OCI-LY7 (cell line): ENCODE data around the gene C9orf78. TPM values are rescaled to one million over a fixed set of nuclear protein-coding genes. Genes with fewer than 3 reads are reported as not detected.

Source experiments
- BruUV-seq: library from RNA; stranded (reverse); fragments of 400-500 nt; replicated peaks from 2 replicates; lab custom pipeline; 2021; lab: Mats Ljungman, UMichigan
- CTCF ChIA-PET: fragments of 300-600 bp; sonication (Branson Sonifier 250); formaldehyde crosslinking; loops from one replicate; lab custom pipeline; 2022; ENCODE audit warnings: antibody characterized with exemption; ENCODE audit not compliant: unreplicated experiment; lab: Charles Lee
- POLR2A ChIA-PET: fragments of 300-600 bp; sonication (Branson Sonifier 250); formaldehyde crosslinking; loops from one replicate; lab custom pipeline; 2022; ENCODE audit warnings: antibody characterized with exemption; lab: Charles Lee
- DNase-seq: peaks from one replicate; pipeline ENCODE4 v3.0.0-alpha.2; 2015; ENCODE audit warnings: low spot score
- H2AFZ ChIP-seq: fragments of 200-600 bp; sonication (generic), shearing (Covaris generic); 2 replicates; pipeline ENCODE4 v1.6.1; 2014; ENCODE audit warnings: mild to moderate bottlenecking, antibody characterized with exemption, low read length, moderate library complexity
- H3K27ac ChIP-seq: fragments of 200-600 bp; sonication (generic); 2 replicates; pipeline ENCODE4 v1.5.1; 2014; ENCODE audit warnings: mixed run types, low read depth, mild to moderate bottlenecking, moderate library complexity, low read length, inconsistent platforms; ENCODE audit not compliant: poor library complexity, severe bottlenecking
- H3K36me3 ChIP-seq: fragments of 200-600 bp; sonication (generic); 2 replicates; pipeline ENCODE4 v1.6.1; 2014; ENCODE audit warnings: mild to moderate bottlenecking, antibody characterized with exemption, low read length, moderate library complexity, mixed read lengths; ENCODE audit not compliant: insufficient read depth
- H3K4me1 ChIP-seq: fragments of 200-600 bp; sonication (generic); 2 replicates; pipeline ENCODE4 v1.5.1; 2014; ENCODE audit warnings: mild to moderate bottlenecking, low read length; ENCODE audit not compliant: insufficient read depth, poor library complexity, severe bottlenecking
- H3K4me2 ChIP-seq: fragments of 200-600 bp; sonication (generic); 2 replicates; pipeline ENCODE4 v1.6.1; 2014; ENCODE audit warnings: mild to moderate bottlenecking, low read length
- H3K4me3 ChIP-seq: fragments of 200-600 bp; sonication (generic); 2 replicates; pipeline ENCODE4 v1.5.1; 2014; ENCODE audit warnings: mild to moderate bottlenecking, low read depth, low read length; ENCODE audit not compliant: poor library complexity, severe bottlenecking
- H3K79me2 ChIP-seq: fragments of 200-600 bp; sonication (generic); 2 replicates; pipeline ENCODE4 v1.6.1; 2016; ENCODE audit warnings: low read depth, mild to moderate bottlenecking, low read length, moderate library complexity, mixed read lengths; ENCODE audit not compliant: insufficient read depth
- H3K9me2 ChIP-seq: fragments of 200-600 bp; sonication (generic); 2 replicates; pipeline ENCODE4 v1.6.1; 2016; ENCODE audit warnings: mild to moderate bottlenecking, low read length, mixed read lengths; ENCODE audit not compliant: insufficient read depth
- H3K9me3 ChIP-seq: fragments of 200-600 bp; sonication (generic); 2 replicates; pipeline ENCODE4 v1.6.1; 2014; ENCODE audit warnings: mild to moderate bottlenecking, mixed run types, low read length, mixed read lengths
- H4K20me1 ChIP-seq: fragments of 200-600 bp; sonication (generic); 2 replicates; pipeline ENCODE4 v1.6.1; 2014; ENCODE audit warnings: mild to moderate bottlenecking, antibody characterized with exemption, low read length, moderate library complexity, mixed read lengths; ENCODE audit not compliant: insufficient read depth
- EZH2phosphoT487 ChIP-seq: fragments of 200-600 bp; sonication (generic); IDR thresholded peaks from 2 replicates; pipeline ENCODE4 v1.6.1; 2018; ENCODE audit warnings: low read depth, borderline replicate concordance, mild to moderate bottlenecking, mixed run types, antibody characterized with exemption, low read length, moderate library complexity, mixed read lengths
- intact Hi-C: fragments of 100-400 bp; cut with micrococcal nuclease; formaldehyde crosslinking; loops from one replicate; pipeline ENCODE4 v1.10.0; 2022; ENCODE audit not compliant: unreplicated experiment
- total RNA-seq, 2 experiments: library from RNA; depleted of rRNA in 1 of 2; stranded (reverse); fragments of >200 nt in 1 of 2; shearing (Covaris generic) in 1 of 2; gene quantifications; 2 replicates each; pipeline ENCODE4 v1.2.3, GENCODE V29; 2014 to 2022
- TF ChIP-seq, protein P1 (sequence below): fragments of 200-600 bp; sonication (generic); conservative IDR thresholded peaks from 2 replicates; pipeline ENCODE4 v1.5.1; 2014; ENCODE audit warnings: mild to moderate bottlenecking, antibody characterized with exemption, low read length, moderate library complexity, mixed read lengths

C9orf78 gene
- total RNA-seq, 2 experiments from 2014 or later = 49.4 to 60.6 TPM

GRCh38 chr9:129866394-129867135, 31.5 kb upstream of the C9orf78 start:
- Histone ChIP-seq H3K9me3 (no peaks in the 10 kb centered on the region), H3K9me2 (no peaks in the 10 kb centered on the region), H3K36me3 (peaks cover 15% of the 10 kb centered on the region), H3K27ac (no peak overlapping the region), H3K4me2 (no peak overlapping the region), H3K79me2 (no peaks in the 10 kb centered on the region), H3K4me1 (peaks cover 5% of the 10 kb centered on the region), H3K4me3 (no peak overlapping the region), H2AFZ (no peak overlapping the region), H4K20me1 (no peaks in the 10 kb centered on the region)
- intact Hi-C loops = no loop called here
- CTCF ChIA-PET = no interaction called here
- TF ChIP-seq EZH2phosphoT487 = no peak
- POLR2A ChIA-PET = no interaction called here
- no TSS peak for BruUV-seq
- DNase-seq = no peak

DNA sequence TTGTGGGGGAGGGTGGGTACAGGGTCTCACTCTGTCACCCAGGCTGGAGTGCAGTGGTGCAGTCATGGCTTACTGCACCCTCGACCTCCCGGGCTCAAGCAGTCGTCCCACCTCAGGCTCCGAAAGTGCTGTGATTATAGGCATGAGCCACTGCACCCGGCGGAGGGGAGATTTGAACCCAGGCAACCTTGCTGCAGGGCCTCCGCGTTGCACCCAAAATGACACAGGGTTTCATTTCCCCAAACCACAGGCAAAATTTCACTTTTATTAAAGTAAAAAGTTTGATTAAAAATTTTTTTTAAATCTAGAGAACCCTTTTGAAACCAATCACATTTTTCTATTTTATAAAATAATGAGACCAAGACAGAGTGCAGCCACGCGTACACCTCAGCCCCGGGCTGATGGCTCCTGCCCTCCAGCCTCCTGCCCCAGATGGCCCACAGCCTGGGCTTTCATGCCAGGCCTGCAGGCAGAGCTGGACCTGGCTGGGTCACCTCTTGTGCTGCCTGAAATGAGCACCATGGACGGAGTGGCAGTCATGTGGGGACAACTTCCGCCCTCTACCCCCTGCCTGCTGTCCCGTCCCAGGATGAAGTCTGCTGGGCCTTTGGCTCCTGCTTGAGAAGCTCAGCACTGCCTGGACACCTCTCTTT, 30.7 kb upstream of the C9orf78 start:
- CTCF ChIA-PET = no interaction called here
- no peaks in the 10 kb centered on the region for H3K9me2 ChIP-seq
- BruUV-seq = no TSS peak
- H4K20me1 ChIP-seq = no peaks in the 10 kb centered on the region
- H3K4me2 ChIP-seq = no peak overlapping the region
- no peak overlapping the region for H3K27ac ChIP-seq
- H3K79me2 ChIP-seq = no peaks in the 10 kb centered on the region
- no peak overlapping the region for H2AFZ ChIP-seq
- H3K36me3 ChIP-seq = peaks cover 23% of the 10 kb centered on the region
- no peaks in the 10 kb centered on the region for H3K9me3 ChIP-seq
- H3K4me1 ChIP-seq = peaks cover 5% of the 10 kb centered on the region
- DNase-seq = no peak
- TF ChIP-seq, protein P1, sequence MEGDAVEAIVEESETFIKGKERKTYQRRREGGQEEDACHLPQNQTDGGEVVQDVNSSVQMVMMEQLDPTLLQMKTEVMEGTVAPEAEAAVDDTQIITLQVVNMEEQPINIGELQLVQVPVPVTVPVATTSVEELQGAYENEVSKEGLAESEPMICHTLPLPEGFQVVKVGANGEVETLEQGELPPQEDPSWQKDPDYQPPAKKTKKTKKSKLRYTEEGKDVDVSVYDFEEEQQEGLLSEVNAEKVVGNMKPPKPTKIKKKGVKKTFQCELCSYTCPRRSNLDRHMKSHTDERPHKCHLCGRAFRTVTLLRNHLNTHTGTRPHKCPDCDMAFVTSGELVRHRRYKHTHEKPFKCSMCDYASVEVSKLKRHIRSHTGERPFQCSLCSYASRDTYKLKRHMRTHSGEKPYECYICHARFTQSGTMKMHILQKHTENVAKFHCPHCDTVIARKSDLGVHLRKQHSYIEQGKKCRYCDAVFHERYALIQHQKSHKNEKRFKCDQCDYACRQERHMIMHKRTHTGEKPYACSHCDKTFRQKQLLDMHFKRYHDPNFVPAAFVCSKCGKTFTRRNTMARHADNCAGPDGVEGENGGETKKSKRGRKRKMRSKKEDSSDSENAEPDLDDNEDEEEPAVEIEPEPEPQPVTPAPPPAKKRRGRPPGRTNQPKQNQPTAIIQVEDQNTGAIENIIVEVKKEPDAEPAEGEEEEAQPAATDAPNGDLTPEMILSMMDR = no peak
- no peak for TF ChIP-seq EZH2phosphoT487
- no peak overlapping the region for H3K4me3 ChIP-seq
- POLR2A ChIA-PET = interaction anchor here (0.5 kb wide), 1 partner anchor 337 kb away, joined by 4 read pairs; no protein-coding TSS in a partner anchor
- intact Hi-C loops = no loop called here

DNA sequence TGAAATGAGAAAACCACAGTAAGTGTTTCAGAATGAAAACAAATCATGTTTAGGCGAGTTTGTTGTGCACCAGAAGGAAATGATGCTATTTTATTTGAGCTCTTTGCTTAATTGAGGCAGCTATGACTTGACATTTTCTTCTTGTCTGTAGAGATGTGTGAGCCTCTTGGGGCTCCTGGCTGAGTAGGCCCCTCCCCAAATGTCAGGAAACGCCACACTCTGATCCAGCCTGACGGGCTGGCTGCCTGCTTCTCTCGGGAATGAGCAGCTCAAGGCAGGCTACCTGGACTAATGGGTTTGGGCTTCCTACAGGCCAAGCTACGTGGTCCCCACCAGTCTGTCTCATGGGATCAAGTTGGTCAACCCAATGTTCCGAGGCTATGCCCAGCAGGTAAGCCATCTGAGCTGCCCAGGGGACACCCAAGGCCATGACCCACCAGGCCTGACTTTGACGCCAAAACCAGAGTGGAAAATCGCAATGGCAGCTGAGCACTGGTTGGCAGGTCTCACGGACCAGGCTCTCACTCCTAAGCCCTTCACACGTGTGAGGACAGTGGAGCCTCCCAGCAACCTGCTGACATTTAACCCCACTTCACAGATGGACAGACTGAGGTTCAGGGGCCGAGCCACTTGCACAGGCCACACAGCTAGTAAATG, 30.0 kb upstream of the C9orf78 start:
- H3K27ac ChIP-seq = no peak overlapping the region
- H3K9me2 ChIP-seq = no peaks in the 10 kb centered on the region
- BruUV-seq = no TSS peak
- no peaks in the 10 kb centered on the region for H3K79me2 ChIP-seq
- no peak overlapping the region for H3K4me3 ChIP-seq
- no peak for TF ChIP-seq EZH2phosphoT487
- TF ChIP-seq, protein P1 = no peak
- CTCF ChIA-PET = no interaction called here
- POLR2A ChIA-PET = interaction anchor here (0.5 kb wide), 1 partner anchor 337 kb away, joined by 4 read pairs; no protein-coding TSS in a partner anchor
- intact Hi-C loops = no loop called here
- DNase-seq = no peak
- peaks cover 25% of the 10 kb centered on the region for H3K36me3 ChIP-seq
- no peaks in the 10 kb centered on the region for H4K20me1 ChIP-seq
- H3K4me1 ChIP-seq = peaks cover 5% of the 10 kb centered on the region
- no peak overlapping the region for H2AFZ ChIP-seq
- no peak overlapping the region for H3K4me2 ChIP-seq
- no peaks in the 10 kb centered on the region for H3K9me3 ChIP-seq
